Measurements from ENCODE around the gene PAQR4.

The PAQR4 gene

DNA sequence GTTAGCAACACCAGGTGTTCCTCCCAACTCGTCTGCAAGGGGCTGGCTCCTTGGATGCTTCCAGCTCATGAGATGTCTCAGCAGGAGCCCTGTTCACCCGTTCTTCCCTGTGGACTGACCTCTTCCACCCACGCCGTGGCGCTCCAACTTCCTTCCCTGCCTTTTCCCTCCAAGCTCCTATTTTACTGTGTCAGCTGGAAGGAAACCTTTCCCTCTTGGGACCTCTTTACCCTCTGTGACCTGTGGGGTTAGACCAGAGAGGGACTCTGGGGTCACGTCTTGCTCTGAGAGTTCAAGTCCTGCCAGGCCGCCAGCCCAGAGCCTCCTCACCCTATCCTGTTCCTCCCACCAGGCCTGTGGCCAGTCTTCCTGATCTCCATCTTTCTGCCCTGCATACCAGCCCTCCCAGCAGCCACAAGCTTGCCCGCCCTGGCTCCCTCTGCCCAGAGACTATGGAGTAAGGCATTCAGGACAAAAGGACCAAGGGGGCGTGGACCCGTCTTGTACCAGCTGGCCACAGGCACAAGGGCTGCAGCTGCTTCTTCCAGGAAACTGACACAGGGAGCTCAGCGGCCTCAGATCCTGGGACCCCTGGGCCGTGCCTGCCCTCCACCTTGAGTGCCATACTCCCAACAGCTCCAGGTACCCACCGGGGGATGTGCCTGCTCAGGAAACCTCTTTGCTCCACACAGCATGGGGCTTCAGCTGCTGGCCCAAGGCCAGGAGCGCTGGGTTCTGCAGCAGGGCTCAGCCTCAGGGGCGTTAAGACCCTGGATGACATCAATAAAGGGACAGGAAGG, 3.0 kb downstream of the PAQR4 start:
- TF ChIP-seq CTCF (IDR thresholded peaks at IDR 0.05; ENCODE audit: low read depth, low read length): no peak
- no peak overlapping the region for H3K4me3 ChIP-seq (ENCODE audit: low read depth, low read length)

DNA sequence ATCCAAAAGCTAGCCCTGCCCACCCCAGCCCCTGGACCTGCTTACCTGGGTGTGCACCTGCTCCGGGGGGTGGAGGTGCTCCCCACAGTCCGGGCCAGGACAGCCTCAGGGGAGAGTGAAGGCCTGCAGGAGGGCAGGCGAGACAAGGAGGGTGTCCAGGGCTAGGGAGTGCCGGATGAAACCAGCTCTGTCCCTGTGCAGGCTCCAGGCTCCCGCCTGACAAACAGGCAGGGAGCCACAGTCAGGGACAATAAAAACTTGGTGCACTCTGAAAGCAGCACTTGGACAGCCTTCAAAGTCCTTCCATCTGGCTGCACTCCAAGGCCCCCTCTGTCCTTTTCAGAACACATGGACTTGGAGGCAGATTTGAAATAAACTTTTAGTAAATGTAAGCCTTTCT, 3.9 kb downstream of the PAQR4 start:
- TF ChIP-seq CTCF (IDR thresholded peaks at IDR 0.05; ENCODE audit: low read depth, low read length): no peak
- no peak overlapping the region for H3K4me3 ChIP-seq (ENCODE audit: low read depth, low read length)

DNA sequence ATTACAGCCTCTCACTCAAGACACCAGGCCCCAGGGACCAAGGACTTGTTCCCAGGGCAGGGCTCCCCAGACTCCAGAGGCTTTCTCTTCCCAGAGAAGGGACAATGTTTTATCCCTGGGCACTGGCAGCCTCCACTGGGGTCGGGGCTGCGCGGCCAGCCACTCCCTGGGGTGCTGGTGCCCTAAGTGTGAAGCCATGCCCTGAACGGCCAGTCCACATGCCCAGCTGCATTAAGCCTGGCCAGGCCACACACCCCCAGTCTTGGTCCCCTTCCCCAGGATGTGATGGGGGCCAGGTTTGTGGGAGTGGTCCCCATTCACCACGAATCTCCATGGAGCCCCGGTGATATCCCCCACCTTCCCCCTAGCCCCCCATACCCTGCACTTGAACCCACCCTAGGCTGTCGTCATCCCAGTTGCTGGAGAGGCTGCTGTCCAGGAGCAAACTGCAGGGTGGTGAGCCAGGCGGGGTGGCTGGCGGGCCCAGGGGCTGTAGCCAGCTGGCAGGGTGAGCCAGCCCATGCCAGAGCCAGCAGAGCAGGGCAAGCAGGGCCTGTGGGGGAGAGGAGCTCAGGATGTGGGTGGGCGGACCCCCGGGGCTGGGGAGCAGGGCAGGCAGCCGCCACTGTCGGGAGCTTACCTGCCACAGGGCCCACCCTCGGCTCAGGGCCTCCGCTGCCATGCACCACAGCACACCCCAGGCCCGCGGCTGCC, 4.6 kb downstream of the PAQR4 start:
- H3K4me3 ChIP-seq (ENCODE audit: low read depth, low read length): no peak overlapping the region
- no peak for TF ChIP-seq CTCF (IDR thresholded peaks at IDR 0.05; ENCODE audit: low read depth, low read length)

DNA sequence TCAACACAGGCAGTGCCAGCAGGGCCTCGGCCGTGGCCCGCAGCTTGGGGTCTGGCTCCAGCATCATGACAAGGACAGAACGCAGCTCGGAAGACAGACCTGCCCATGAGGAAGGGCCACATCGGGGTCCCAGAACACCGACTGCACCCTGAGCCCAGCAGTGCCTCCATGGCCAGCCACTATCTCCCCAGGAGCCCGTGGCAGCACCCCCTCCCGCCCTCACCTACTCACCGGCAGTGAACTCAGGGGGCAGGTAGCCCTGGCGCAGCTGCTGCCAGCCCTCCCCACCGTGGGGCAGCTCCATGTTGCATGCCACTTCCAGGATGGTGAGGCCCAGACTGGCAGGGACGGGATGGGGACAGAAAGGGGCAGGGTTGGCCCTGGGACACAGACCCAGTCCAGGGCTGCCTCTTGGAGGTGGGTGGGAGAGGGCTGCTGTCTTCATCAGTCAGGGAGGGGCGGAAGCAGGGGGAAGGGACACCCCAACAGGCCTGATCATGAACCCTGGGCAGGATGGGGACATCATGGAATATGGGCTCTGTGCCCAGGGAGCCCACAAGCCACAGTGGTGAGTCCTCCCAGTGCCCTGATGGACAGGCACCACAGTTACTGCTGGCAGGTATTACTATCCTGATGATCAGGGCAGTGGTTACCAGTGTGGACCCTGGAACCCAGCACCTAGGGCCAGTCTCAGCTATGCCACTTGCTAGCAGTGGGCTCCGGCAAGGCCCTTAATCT, 5.3 kb downstream of the PAQR4 start:
- no peak overlapping the region for H3K4me3 ChIP-seq (ENCODE audit: low read depth, low read length)
- TF ChIP-seq CTCF (IDR thresholded peaks at IDR 0.05; ENCODE audit: low read depth, low read length): no peak

DNA sequence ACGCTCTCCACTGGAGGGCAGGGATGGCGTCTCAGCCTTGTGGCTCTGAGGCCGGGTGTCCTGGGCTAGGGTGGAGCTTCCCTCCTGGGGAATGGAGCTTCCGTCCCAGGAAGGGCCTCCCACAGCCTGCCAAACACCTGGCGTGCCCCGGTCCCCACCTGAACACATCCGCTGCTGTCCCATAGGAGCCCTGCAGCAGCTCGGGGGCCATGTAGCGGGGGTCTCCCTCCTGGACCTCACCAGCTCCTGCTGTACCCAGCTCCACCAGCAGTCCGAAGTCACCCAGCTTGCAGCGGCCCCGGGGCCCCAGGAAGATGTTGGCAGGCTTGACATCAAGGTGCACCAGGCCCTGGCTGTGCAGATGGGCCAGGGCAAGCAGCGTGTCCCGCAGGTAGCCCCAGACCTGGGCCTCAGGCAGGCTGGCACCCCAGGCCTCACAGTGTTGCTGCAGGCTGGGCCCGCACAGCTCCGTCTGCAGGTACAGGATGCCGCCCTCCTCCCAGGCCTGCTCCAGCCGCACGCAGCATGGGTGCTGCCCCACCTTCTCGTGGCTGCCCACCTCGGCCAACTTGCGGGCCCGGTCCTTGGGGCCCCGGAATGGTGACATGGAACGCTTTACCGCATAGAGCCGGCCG, 6.1 kb downstream of the PAQR4 start:
- TF ChIP-seq CTCF (IDR thresholded peaks at IDR 0.05; ENCODE audit: low read depth, low read length): no peak
- H3K4me3 ChIP-seq (ENCODE audit: low read depth, low read length): no peak overlapping the region

- no peak for TF ChIP-seq CTCF (IDR thresholded peaks at IDR 0.05; ENCODE audit: low read depth, low read length)
- H3K4me3 ChIP-seq (ENCODE audit: low read depth, low read length): no peak overlapping the region
These were observed 7.1 kb downstream of the PAQR4 start for GRCh38 chr16:2976201-2976600.

Data from WI38 (cell line).